Activated CD4-positive, alpha-beta memory T cell treated with anti-CD3 and anti-CD28 coated beads for 36 hours (primary cell): ENCODE data around the gene MEGF6. TPM values are rescaled to one million over a fixed set of nuclear protein-coding genes. Genes with fewer than 3 reads are reported as not detected.
"Not testable (repeated sequence)": the region's sequence is repeated elsewhere in the genome, so short reads cannot be mapped to it uniquely, and the experiment has no call there.

ENCODE experiments used
- CTCF ChIA-PET: fragments of 350-600 bp; sonication (Branson Sonifier 250); formaldehyde crosslinking; loops from one replicate; lab custom pipeline; 2021; ENCODE audit warnings: antibody characterized with exemption, inconsistent platforms; lab: Charles Lee
- POLR2A ChIA-PET: fragments of 350-600 bp; sonication (Branson Sonifier 250); formaldehyde crosslinking; loops from one replicate; lab custom pipeline; 2021; ENCODE audit warnings: antibody characterized with exemption; lab: Charles Lee
- DNase-seq: peaks from one replicate; pipeline ENCODE4 v3.0.0-alpha.2; 2020
- H3K27ac Mint-ChIP-seq: one replicate; pipeline ENCODE4 v1.8.0; 2021; ENCODE audit warnings: mixed read lengths
- H3K27me3 Mint-ChIP-seq: one replicate; pipeline ENCODE4 v1.8.0; 2021; ENCODE audit warnings: mixed read lengths
- H3K36me3 Mint-ChIP-seq: one replicate; pipeline ENCODE4 v1.8.0; 2021; ENCODE audit warnings: mixed read lengths
- H3K4me1 Mint-ChIP-seq: one replicate; pipeline ENCODE4 v1.8.0; 2021; ENCODE audit warnings: low read depth, mixed read lengths
- H3K4me3 Mint-ChIP-seq: one replicate; pipeline ENCODE4 v1.8.0; 2021; ENCODE audit warnings: mild to moderate bottlenecking, mixed read lengths
- H3K9me3 Mint-ChIP-seq: one replicate; pipeline ENCODE4 v1.8.0; 2021; ENCODE audit warnings: mixed read lengths
- intact Hi-C: fragments of 100-400 bp; cut with micrococcal nuclease; formaldehyde crosslinking; loops from one replicate; pipeline ENCODE4 v1.15.1; 2023
- total RNA-seq, 2 experiments: library from RNA; stranded (reverse); gene quantifications; one replicate each; pipeline ENCODE4 v1.2.3, GENCODE V29; 2021

Gene MEGF6
- total RNA-seq, 2 experiments from 2014 or later = 6.8 to 9.8 TPM

- Mint-ChIP-seq H3K36me3 (no peaks in the 10 kb centered on the region), H3K27me3 (no peaks in the 10 kb centered on the region), H3K9me3 (no peaks in the 10 kb centered on the region), H3K27ac (peak within 1 kb of the TSS; percentile 61), H3K4me3 (peak within 1 kb of the TSS; percentile 86), H3K4me1 (peaks cover 34% of the 10 kb centered on the region)
- intact Hi-C loops = loop anchor here (1.0 to 10.0 kb wide), 3 partner anchors 26 to 276 kb away; partner anchors contain the start of genes C1orf174 and WRAP73
- peak; percentile 98 for DNase-seq
- ChIA-PET POLR2A (no interaction called here), CTCF (interaction anchor here (0.7 kb wide), 1 partner anchor 473 kb away, joined by 3 read pairs; no protein-coding TSS in a partner anchor)
Measured at GRCh38 chr1:3624200-3625136, 13.2 kb upstream of the MEGF6 start, which contains the start of gene TPRG1L. Gene TPRG1L, plus strand, starts transcription at chr1:3625015. Its CDS starts 58 bp downstream, at chr1:3625073.

GRCh38 chr1:3623441-3624199 lies 12.3 kb upstream of the MEGF6 start:
- H3K4me3 Mint-ChIP-seq = peak overlapping the region; percentile 86
- POLR2A ChIA-PET = no interaction called here
- DNase-seq = no peak
- no peaks in the 10 kb centered on the region for H3K9me3 Mint-ChIP-seq
- H3K4me1 Mint-ChIP-seq = peaks cover 34% of the 10 kb centered on the region
- no peaks in the 10 kb centered on the region for H3K36me3 Mint-ChIP-seq
- CTCF ChIA-PET = interaction anchor here (0.7 to 5.7 kb wide), 5 partner anchors 59 to 474 kb away, joined by 3 to 75 read pairs (median 5); no protein-coding TSS in a partner anchor
- H3K27me3 Mint-ChIP-seq = no peaks in the 10 kb centered on the region
- intact Hi-C loops = loop anchor here (1.0 to 10.0 kb wide), 3 partner anchors 27 to 277 kb away; partner anchors contain the start of genes C1orf174 and WRAP73
- peak overlapping the region; percentile 23 for H3K27ac Mint-ChIP-seq

- H3K27ac Mint-ChIP-seq, H3K27me3 Mint-ChIP-seq, H3K4me3 Mint-ChIP-seq, DNase-seq, POLR2A ChIA-PET, H3K36me3 Mint-ChIP-seq, H3K9me3 Mint-ChIP-seq: not testable (repeated sequence)
- intact Hi-C loops = loop anchor here (10.0 kb wide), 1 partner anchor 103 kb away; no protein-coding TSS in a partner anchor
- CTCF ChIA-PET = interaction anchor here (1.0 to 5.7 kb wide), 11 partner anchors 12 to 172 kb away, joined by 3 to 75 read pairs (median 5); no protein-coding TSS in a partner anchor
- H3K4me1 Mint-ChIP-seq = peaks cover 34% of the 10 kb centered on the region
Measured at GRCh38 chr1:3622102-3622501, 10.8 kb upstream of the MEGF6 start.

GRCh38 chr1:3621151-3621671 lies 9.9 kb upstream of the MEGF6 start:
- DNase-seq = peak; percentile 27
- H3K4me3 Mint-ChIP-seq, H3K9me3 Mint-ChIP-seq, H3K36me3 Mint-ChIP-seq, H3K27ac Mint-ChIP-seq, POLR2A ChIA-PET, H3K27me3 Mint-ChIP-seq: not testable (repeated sequence)
- intact Hi-C loops = loop anchor here (10.0 kb wide), 1 partner anchor 104 kb away; no protein-coding TSS in a partner anchor
- CTCF ChIA-PET = interaction anchor here (1.0 to 5.7 kb wide), 15 partner anchors 8 to 173 kb away, joined by 3 to 75 read pairs (median 5); no protein-coding TSS in a partner anchor
- H3K4me1 Mint-ChIP-seq = peaks cover 34% of the 10 kb centered on the region

- H3K4me3 Mint-ChIP-seq = no peak overlapping the region
- no peaks in the 10 kb centered on the region for H3K27me3 Mint-ChIP-seq
- intact Hi-C loops = loop anchor here (10.0 kb wide), 1 partner anchor 104 kb away; no protein-coding TSS in a partner anchor
- ChIA-PET CTCF (interaction anchor here (0.6 to 5.7 kb wide), 21 partner anchors 9 to 263 kb away, joined by 3 to 75 read pairs (median 5); no protein-coding TSS in a partner anchor), POLR2A (no interaction called here)
- H3K36me3 Mint-ChIP-seq = no peaks in the 10 kb centered on the region
- no peaks in the 10 kb centered on the region for H3K9me3 Mint-ChIP-seq
- no peak overlapping the region for H3K27ac Mint-ChIP-seq
- DNase-seq = no peak
- peaks cover 31% of the 10 kb centered on the region for H3K4me1 Mint-ChIP-seq
Measured at GRCh38 chr1:3620708-3621107, 9.4 kb upstream of the MEGF6 start.

GRCh38 chr1:3618881-3619671 lies 7.8 kb upstream of the MEGF6 start:
- POLR2A ChIA-PET = no interaction called here
- no peak overlapping the region for H3K4me3 Mint-ChIP-seq

GRCh38 chr1:3618531-3618880 lies 7.2 kb upstream of the MEGF6 start:
- Mint-ChIP-seq H3K4me3 (no peak overlapping the region), H3K9me3 (no peaks in the 10 kb centered on the region), H3K36me3 (no peaks in the 10 kb centered on the region), H3K4me1 (peaks cover 16% of the 10 kb centered on the region), H3K27ac (no peak overlapping the region), H3K27me3 (no peaks in the 10 kb centered on the region)
- intact Hi-C loops = no loop called here
- ChIA-PET CTCF (interaction anchor here (0.6 to 5.7 kb wide), 28 partner anchors 11 to 174 kb away, joined by 3 to 75 read pairs (median 4); partner anchors contain the start of gene WRAP73), POLR2A (no interaction called here)
- DNase-seq = no peak

More at GRCh38 chr1:3618881-3619671, 7.8 kb upstream of the MEGF6 start:
- no peaks in the 10 kb centered on the region for H3K36me3 Mint-ChIP-seq
- no peaks in the 10 kb centered on the region for H3K27me3 Mint-ChIP-seq
- H3K27ac Mint-ChIP-seq = no peak overlapping the region
- DNase-seq = peak; percentile 77
- peaks cover 22% of the 10 kb centered on the region for H3K4me1 Mint-ChIP-seq
- intact Hi-C loops = loop anchor here (1.0 kb wide), 3 partner anchors 54 to 166 kb away; no protein-coding TSS in a partner anchor
- CTCF ChIA-PET = interaction anchor here (0.6 to 5.7 kb wide), 33 partner anchors 11 to 173 kb away, joined by 3 to 75 read pairs (median 4); partner anchors contain the start of gene WRAP73
- no peaks in the 10 kb centered on the region for H3K9me3 Mint-ChIP-seq

GRCh38 chr1:3617806-3618345 lies 6.6 kb upstream of the MEGF6 start:
- no peak overlapping the region for H3K4me3 Mint-ChIP-seq
- ChIA-PET CTCF (interaction anchor here (1.4 to 5.6 kb wide), 4 partner anchors 11 to 165 kb away, joined by 5 to 75 read pairs (median 12); no protein-coding TSS in a partner anchor), POLR2A (no interaction called here)
- H3K4me1 Mint-ChIP-seq = peaks cover 10% of the 10 kb centered on the region
- H3K27ac Mint-ChIP-seq = no peak overlapping the region
- no peak for DNase-seq
- no peaks in the 10 kb centered on the region for H3K9me3 Mint-ChIP-seq
- intact Hi-C loops = no loop called here
- no peaks in the 10 kb centered on the region for H3K27me3 Mint-ChIP-seq
- H3K36me3 Mint-ChIP-seq = no peaks in the 10 kb centered on the region

- H3K4me3 Mint-ChIP-seq = no peak overlapping the region
- H3K36me3 Mint-ChIP-seq = no peaks in the 10 kb centered on the region
- intact Hi-C loops = no loop called here
- ChIA-PET POLR2A (no interaction called here), CTCF (interaction anchor here (0.6 to 1.6 kb wide), 2 partner anchors 34 to 52 kb away, joined by 4 to 5 read pairs; no protein-coding TSS in a partner anchor)
- DNase-seq = no peak
- no peak overlapping the region for H3K27ac Mint-ChIP-seq
- peaks cover 8% of the 10 kb centered on the region for H3K4me1 Mint-ChIP-seq
- no peaks in the 10 kb centered on the region for H3K9me3 Mint-ChIP-seq
- peaks cover 4% of the 10 kb centered on the region for H3K27me3 Mint-ChIP-seq
Measured at GRCh38 chr1:3616861-3617260, 5.6 kb upstream of the MEGF6 start.
